HuH-7.5 (cell line): ENCODE data around the gene ADAMTS3.
A peak's percentile ranks its signal among the peaks of the same experiment; 100 is the strongest.

Experiments
- DNase-seq: peaks from one replicate; pipeline ENCODE4 v3.0.0; 2011; ENCODE audit warnings: low spot score

The ADAMTS3 gene

GRCh38 chr4:72568959-72569718, at the start of gene ADAMTS3:
Gene ADAMTS3 (minus strand): TSS chr4:72569221. CDS start chr4:72568762, 459 bp downstream.
- DNase-seq: peak; percentile 39

- DNase-seq: no peak
Measured at GRCh38 chr4:72613959-72614358, 44.9 kb upstream of the ADAMTS3 start.

GRCh38 chr4:72606751-72607150, 37.7 kb upstream of the ADAMTS3 start:
- DNase-seq: no peak

- DNase-seq: no peak
Measured at GRCh38 chr4:72604324-72604723, 35.3 kb upstream of the ADAMTS3 start.

GRCh38 chr4:72602396-72603376, 33.7 kb upstream of the ADAMTS3 start:
- no peak for DNase-seq

- no peak for DNase-seq
Measured at GRCh38 chr4:72591547-72592454, 22.8 kb upstream of the ADAMTS3 start.

- no peak for DNase-seq
Measured at GRCh38 chr4:72587334-72587733, 18.3 kb upstream of the ADAMTS3 start.

- no peak for DNase-seq
Measured at GRCh38 chr4:72582853-72583252, 13.8 kb upstream of the ADAMTS3 start.

- no peak for DNase-seq
Measured at GRCh38 chr4:72577211-72577610, 8.2 kb upstream of the ADAMTS3 start.

- no peak for DNase-seq
Measured at GRCh38 chr4:72571337-72571736, 2.3 kb upstream of the ADAMTS3 start.

- DNase-seq: no peak
Measured at GRCh38 chr4:72569719-72570235, 756 bp upstream of the ADAMTS3 start.

GRCh38 chr4:72567821-72568675, 973 bp downstream of the ADAMTS3 start:
- DNase-seq: peak; percentile 23

GRCh38 chr4:72567036-72567435, 2.0 kb downstream of the ADAMTS3 start:
- DNase-seq: no peak

- DNase-seq: no peak
Measured at GRCh38 chr4:72566464-72566972, 2.5 kb downstream of the ADAMTS3 start.

GRCh38 chr4:72564789-72565188, 4.2 kb downstream of the ADAMTS3 start:
- DNase-seq: no peak

GRCh38 chr4:72564184-72564583, 4.8 kb downstream of the ADAMTS3 start:
- DNase-seq: no peak

- DNase-seq: no peak
Measured at GRCh38 chr4:72558655-72559054, 10.4 kb downstream of the ADAMTS3 start.

- DNase-seq: no peak
Measured at GRCh38 chr4:72557021-72557420, 12.0 kb downstream of the ADAMTS3 start.

GRCh38 chr4:72555377-72555831, 13.6 kb downstream of the ADAMTS3 start:
- DNase-seq: no peak
